Activated CD4-positive, CD25-positive, alpha-beta regulatory T cell treated with anti-CD3 and anti-CD28 coated beads, Interleukin-2, amount 50 U/mL, for 16 hours (primary cell): Measurements from ENCODE around the gene ANKS4B.
"Not testable (repeated sequence)": the region's sequence is repeated elsewhere in the genome, so short reads cannot be mapped to it uniquely, and the experiment has no call there.

Experiments used
- DNase-seq: peaks from one replicate; pipeline ENCODE4 v3.0.0-alpha.2; 2020; ENCODE audit warnings: low read depth, low spot score

Gene ANKS4B

DNA sequence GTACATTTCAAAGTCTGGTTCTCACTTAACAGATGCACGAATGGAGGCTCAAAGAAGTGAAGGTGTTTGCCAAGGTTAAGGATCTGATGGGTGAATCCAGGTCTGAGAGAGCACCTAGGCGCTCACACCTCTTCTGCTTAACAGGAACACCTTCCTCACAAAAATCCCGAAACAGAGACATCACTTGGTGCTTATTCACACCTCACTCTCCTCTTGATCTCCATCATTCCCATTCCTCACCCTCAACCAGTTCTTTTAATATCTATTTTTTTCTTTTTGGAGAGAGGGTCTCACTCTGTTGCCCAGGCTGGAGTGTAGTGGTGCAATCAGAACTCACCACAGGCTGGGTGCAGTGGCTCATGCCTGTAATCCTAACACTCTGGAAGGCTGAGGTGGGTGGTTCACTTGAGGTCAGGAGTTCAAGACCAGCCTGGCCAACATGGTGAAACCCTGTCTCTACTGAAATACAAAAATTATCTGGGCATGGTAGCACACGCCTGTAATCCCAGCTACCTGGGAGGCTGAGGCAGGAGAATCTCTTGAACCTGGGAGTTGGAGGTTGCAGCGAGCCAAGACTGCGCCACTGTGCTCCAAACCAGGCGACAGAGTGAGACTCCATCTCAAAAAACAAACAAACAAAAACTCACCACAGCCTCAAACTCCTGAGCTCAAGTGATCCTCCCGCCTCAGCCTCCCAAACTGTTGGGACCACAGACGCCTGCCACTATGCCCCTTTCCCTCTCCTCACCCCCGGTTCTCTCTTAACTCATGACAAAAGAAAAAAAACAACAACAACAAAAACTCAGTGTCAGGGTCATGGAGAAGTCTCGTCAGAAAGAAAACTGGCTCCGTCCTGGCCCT, 29.5 kb downstream of the ANKS4B start:
- no peak for DNase-seq

DNA sequence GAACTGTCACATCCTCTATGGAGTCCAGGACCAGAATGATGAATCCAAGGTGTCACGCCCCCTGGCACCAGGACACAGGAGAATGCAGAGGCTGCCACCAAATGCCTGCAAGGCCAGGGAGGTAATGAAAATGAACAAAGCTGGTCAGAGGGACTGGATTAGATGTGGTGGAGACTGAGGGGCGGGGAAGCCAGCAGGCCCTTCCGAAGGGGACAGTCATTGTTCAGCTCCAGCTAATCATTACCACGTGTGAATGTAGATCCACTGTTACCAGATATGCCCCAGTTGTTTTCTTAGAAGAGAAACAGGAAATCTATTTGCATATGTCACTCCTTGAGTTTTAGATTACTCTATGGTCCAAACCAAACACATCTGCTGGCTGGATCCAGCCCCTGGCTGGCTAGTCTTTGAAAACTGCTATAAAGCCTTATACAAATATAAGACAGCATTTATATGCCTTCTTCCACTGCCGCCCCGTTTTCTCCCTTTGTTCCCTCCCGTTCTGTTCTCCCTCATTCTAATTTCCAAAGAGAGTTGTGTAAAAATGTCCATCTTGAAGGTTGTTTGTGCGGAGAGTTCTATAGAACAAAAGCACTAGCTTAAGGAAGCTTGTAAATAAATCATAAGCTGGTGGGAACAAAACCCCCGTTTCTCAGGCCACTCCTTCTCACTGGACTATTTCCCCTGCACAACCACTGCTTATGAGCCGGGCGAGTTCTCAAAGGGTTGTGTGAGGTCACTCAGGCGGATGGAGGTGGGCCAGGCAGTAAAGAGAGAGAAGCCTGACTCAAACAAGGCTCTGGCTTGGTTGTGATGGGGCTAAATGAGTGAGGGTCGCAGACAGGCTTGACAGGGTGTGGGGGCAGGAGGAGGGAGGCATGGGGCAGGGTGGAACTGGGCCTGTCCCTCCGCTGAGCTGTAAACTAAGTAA, 30.4 kb downstream of the ANKS4B start:
- DNase-seq: no peak

GRCh38 chr16:21264571-21265036, 31.1 kb downstream of the ANKS4B start:
- no peak for DNase-seq

DNA sequence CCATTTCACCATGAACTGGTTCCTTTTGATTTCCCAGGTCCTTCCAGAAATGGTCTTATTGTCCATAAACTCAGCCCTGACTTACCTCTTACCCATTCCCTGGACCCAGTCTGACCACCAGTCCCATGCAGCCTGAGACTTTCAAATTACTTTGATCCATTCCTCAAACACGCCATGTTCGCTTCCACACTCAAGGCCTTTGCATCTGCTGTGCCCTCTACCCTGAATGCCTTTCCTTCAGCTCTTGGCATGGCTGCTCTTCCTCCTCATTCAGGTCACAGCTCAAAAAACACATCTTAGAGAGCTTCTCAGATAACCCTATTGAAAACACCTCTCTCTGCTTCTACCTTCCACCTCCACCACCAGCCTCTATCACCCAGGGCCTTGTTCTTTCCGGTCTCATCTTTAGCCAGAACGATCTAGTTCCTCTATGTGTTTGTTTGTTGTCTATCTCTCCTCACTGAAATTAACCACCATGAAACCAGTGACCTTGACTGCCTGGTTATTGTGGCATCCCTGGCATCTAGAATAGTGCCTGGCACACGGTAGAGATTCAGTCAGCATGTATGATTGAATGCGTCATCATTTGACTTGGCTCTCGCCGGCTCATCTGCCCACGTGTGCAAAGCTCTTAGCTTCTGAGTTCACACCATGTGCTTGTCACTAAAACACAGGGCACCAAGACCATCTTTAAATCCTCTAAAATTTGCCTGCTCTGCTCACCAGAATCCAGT, 31.8 kb downstream of the ANKS4B start:
- DNase-seq: no peak

- DNase-seq: no peak
These were observed 33.8 kb downstream of the ANKS4B start for GRCh38 chr16:21267298-21267697.

DNA sequence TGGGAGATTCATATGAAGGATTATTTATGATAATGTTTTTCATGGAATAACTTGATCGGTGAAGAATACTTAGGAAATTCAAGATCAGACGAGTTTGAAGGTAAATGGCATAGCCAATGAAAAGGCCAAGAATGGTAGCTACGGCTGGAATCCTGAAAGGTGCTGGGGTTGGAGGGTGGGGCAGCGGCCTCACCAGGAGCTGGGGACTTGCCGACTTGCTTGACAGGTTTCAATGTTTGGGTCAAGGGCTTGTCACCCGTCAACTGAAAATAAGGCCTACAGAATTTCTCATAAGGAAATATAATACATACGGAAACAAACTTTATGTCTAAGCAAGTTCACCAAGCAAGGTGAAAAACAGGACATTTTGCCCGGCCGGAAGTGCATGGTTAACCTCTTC, 34.7 kb downstream of the ANKS4B start:
- no peak for DNase-seq

DNA sequence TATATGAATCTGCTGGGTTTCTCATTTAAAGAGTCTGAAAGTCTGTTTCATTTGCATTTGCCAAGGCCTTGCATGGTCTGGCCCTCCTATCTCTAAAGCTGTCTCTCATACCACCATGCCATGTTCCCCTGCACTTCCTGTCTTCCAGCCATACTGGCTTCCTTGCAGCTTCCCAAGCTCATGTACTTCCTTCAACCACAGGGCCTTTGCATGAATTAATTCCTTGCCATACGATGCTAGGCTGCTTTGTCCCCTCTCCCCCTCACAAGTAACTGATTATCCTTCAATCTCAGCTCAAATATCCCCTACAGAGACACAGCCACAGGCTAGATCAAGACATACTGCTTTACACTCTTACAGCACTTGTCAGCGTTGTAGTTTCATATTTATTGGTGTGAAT, 38.8 kb downstream of the ANKS4B start:
- DNase-seq: no peak

GRCh38 chr16:21272763-21273162, 39.3 kb downstream of the ANKS4B start:
- DNase-seq: not testable (repeated sequence)

DNA sequence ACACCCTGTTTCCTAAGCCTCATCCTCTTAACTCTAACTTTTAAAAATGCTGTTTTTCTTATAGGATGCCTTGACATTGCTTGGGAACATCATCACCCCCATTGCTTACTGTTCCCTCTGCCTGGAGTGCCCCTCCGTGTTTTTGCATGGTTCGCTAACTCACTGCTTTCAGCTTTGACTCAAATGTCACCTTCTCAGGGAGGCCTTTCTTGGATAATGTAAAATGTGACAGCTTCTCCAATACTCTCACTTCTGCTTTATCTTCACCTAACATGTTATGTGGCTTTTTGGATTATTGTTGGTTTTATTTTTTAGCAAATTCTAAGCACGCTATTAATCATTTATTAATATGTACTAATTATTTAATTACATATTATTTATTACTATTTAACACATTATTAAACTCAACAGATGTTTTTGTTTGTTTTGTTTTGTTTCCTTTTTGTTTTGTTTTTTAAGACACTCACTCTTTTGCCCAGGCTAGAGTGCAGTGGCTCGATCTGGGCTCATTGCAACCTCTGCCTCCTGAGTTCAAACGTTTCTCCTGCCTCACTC, 40.8 kb downstream of the ANKS4B start:
- DNase-seq: no peak

DNA sequence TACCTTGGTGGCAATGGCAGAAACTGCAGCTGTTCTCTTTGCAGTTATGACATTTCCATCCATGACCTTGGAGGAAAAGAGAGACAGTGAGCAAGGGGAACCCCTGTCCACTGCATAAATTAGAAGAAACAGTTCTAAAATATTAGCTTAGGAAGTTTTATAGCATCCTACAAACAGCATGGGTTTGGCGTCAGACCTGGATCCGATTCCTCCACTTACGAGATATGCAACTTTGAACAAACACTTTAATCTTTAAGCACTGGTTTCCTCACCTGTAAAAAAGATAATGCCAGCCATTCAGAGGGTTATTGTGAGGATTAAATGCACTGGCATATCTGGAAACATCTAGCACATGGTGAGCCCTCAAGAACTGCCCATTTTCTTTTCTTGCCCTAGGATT, 42.0 kb downstream of the ANKS4B start:
- no peak for DNase-seq

DNA sequence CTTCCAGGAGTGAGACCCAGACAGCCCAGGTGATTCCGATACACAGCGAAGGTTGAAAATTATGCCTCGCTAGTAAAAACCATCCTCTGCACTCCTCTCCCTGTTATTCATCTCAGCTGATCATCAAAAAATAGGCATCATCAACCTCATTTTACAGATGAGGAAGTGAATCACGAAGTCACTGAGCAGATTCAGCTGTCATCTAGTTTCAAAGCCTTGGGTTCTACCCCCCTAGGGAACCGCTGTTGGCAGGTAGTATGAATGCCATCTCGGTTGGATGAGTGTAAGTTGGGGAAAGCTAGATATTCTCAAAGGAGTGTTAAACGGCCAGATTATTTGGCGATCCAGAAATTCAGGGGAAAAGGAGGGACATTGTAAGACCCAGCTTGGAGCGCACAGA, 42.6 kb downstream of the ANKS4B start:
- DNase-seq: no peak

DNA sequence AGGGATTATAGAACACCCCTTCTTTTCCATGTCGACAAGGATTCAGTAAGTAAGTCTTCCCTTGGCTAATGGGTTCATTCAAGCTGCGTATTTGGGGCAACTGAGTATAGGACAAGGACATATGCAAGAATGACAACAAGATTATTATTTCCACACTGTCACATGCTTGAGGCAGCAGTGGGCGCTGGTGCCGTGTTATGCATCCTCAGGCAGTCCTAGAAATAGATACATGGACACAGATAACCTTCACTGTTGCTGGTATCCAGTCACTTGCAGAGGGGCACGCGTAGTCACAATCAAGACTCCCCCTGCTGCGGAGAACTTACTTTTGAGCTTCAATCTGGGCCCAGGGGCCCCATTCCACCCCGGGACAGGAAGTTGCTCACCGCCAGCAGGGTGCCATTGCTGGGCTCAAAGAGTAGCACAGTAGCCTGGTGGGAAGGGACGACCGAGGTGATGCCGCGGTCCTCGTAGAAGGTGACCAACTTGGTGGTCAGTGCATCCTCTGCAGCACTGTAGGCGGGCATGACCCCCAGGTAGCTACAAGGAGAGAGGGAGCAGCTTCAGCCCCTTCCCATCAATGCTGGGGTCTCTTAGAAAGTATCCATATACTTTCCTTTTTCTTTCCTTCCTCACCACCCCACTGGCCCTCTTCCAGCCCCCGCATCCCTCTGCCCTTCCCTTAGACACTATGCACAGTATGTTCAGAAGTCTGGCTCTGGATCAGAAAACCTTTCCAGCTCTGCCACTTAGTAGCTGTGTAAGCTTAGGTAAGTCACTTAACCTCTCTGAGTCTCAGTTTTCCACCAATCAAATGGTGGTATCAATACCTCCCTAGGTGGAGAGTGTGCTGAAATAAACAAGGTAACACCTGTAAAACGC, 43.8 kb downstream of the ANKS4B start:
- no peak for DNase-seq

- DNase-seq: no peak
These were observed 44.6 kb downstream of the ANKS4B start, which contains the start of gene CRYM for GRCh38 chr16:21277927-21278706. Gene CRYM, minus strand, starts transcription at chr16:21278290. Its CDS starts 39 bp downstream, at chr16:21278251.

DNA sequence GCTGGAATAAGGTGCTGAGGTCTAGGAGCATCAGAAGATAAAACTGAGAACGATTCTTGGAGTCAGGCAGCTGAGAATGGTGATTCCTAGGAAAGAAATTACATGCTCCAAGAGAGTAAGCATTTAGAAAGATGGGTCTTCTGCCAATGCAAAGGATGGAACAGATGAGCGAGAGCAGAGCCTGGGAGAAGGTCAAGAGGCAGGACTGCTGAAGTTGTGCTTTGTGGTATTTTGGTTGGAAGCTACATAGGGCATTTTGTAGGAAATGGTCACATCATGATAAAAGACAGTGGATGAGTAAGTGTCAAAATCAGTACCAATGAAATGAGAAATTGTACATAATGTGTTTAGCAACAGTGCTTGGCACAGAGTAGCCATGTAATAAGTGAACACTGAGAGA, 46.0 kb downstream of the ANKS4B start:
- no peak for DNase-seq

GRCh38 chr16:21281698-21282389, 48.3 kb downstream of the ANKS4B start:
- DNase-seq: no peak

GRCh38 chr16:21283521-21284289, 50.2 kb downstream of the ANKS4B start:
- DNase-seq: no peak

DNA sequence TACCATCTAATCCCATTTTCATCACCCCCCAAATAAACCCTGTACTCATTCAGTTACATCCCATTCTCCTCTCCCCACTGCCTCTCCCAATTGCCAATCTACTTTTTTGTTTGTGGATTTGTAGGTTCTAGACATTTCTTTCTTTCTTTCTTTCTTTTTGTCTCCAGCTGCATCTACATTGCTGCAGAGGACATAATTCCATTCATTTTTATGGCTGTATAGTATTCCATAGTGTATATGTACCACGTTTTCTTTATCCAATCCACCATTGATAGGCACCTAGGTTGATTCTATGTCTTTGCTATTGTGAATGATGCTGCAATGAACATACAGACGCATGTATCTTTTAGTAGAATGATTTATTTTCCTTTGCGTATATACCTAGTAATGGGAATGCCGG, 50.9 kb downstream of the ANKS4B start:
- DNase-seq: no peak

DNA sequence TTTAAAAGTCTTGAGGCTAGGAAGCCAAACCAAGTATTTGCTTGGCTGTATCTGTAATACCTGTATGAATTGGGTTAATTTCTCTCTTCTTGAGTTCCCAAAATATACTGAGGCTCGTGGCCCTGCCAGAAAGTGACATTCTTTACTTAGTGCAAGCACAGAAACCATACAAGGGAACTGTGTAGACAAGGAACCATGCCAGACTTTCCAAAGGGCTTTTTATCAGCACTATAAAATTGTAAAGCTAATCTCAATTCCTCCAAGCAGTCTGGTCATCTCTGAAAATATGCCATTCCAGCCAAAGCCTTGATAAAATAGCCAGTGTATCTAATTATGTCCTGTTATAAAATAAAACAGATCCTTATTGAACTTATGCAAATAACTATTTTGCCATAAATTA, 51.8 kb downstream of the ANKS4B start:
- no peak for DNase-seq
